Measurements from ENCODE around the gene TST.

- TF ChIP-seq MAFG (tag; conservative IDR thresholded peaks at IDR 0.05) (no peak), GABPA (tag; conservative IDR thresholded peaks at IDR 0.05; ENCODE audit: low read depth) (no peak)
These were observed 8.3 kb downstream of the TST start for GRCh38 chr22:37010976-37011375.

Measured in K562 (cell line).